H1 (cell line): ENCODE measurements around the gene MAGI1. TPM values are rescaled to one million over a fixed set of nuclear protein-coding genes. Genes with fewer than 3 reads are reported as not detected.

Experiments used
- CTCF ChIA-PET: fragments of 300-600 bp; sonication (Branson Sonifier 250); formaldehyde crosslinking; loops from one replicate; lab custom pipeline; 2021; ENCODE audit not compliant: partially characterized antibody; lab: Charles Lee
- POLR2A ChIA-PET: fragments of 300-600 bp; sonication (Branson Sonifier 250); formaldehyde crosslinking; loops from one replicate; lab custom pipeline; 2021; ENCODE audit warnings: inconsistent platforms; ENCODE audit not compliant: partially characterized antibody; lab: Charles Lee
- DNase-seq, 2 experiments: peaks; one replicate each; pipeline versions ENCODE4 v3.0.0 to v3.0.0-alpha.2; 2010 to 2022; ENCODE audit warnings: low spot score in 2 of 2, low read depth in 1 of 2, mixed read lengths in 1 of 2
- FAIRE-seq: peaks from 2 replicates; lab custom pipeline; 2011; peaks lifted over from hg19 to GRCh38; lab: Jason Lieb, UNC
- H2AFZ ChIP-seq: 2 replicates; pipeline ENCODE4 v1.8.1; 2012; ENCODE audit warnings: low read length, inconsistent platforms
- H2AK5ac ChIP-seq: 2 replicates; pipeline ENCODE4 v1.6.1; 2013; ENCODE audit warnings: low read depth, low read length
- H2BK120ac ChIP-seq: replicated peaks from 2 replicates; pipeline ENCODE3; 2013; ENCODE audit warnings: low read depth, low read length, inconsistent platforms
- H2BK12ac ChIP-seq: 2 replicates; pipeline ENCODE4 v1.6.1; 2013; ENCODE audit warnings: low read depth, low read length
- H2BK15ac ChIP-seq: 2 replicates; pipeline ENCODE4 v1.6.1; 2013; ENCODE audit warnings: low read length
- H2BK20ac ChIP-seq: 2 replicates; pipeline ENCODE4 v1.6.1; 2013; ENCODE audit warnings: low read length
- H2BK5ac ChIP-seq: 2 replicates; pipeline ENCODE4 v1.6.1; 2013; ENCODE audit warnings: low read depth, low read length
- H3K14ac ChIP-seq: 2 replicates; pipeline ENCODE4 v1.6.1; 2013; ENCODE audit warnings: inconsistent platforms; ENCODE audit not compliant: insufficient read length
- H3K18ac ChIP-seq: 2 replicates; pipeline ENCODE4 v1.6.1; 2013; ENCODE audit warnings: low read length; ENCODE audit errors: extremely low read depth
- H3K23ac ChIP-seq: 2 replicates; pipeline ENCODE4 v1.6.1; 2013; ENCODE audit warnings: inconsistent platforms; ENCODE audit not compliant: insufficient read length
- H3K23me2 ChIP-seq: 2 replicates; pipeline ENCODE4 v1.6.1; 2013; ENCODE audit warnings: low read depth, low read length
- H3K27ac ChIP-seq: 2 replicates; pipeline ENCODE4 v1.6.1; 2011; ENCODE audit warnings: low read depth, low read length, inconsistent platforms
- H3K27me3 ChIP-seq, 4 experiments: replicated peaks in 1 of 4; 1 replicate in 1 of 4; 2 replicates in 3 of 4; pipeline versions ENCODE4 v1.6.1 to v1.8.1; 2011 to 2013; ENCODE audit warnings: low read length in 3 of 4, mild to moderate bottlenecking in 3 of 4, inconsistent platforms in 2 of 4, mixed read lengths in 2 of 4, moderate library complexity in 1 of 4; ENCODE audit not compliant: control insufficient read depth in 3 of 4, insufficient read depth in 3 of 4; ENCODE audit errors: extremely low read depth in 1 of 4
- H3K36me3 ChIP-seq, 4 experiments: 2 replicates each; pipeline versions ENCODE4 v1.6.1 to v1.8.1; 2011 to 2013; ENCODE audit warnings: mild to moderate bottlenecking in 4 of 4, low read length in 3 of 4, moderate library complexity in 2 of 4, control low read depth in 1 of 4, inconsistent platforms in 1 of 4; ENCODE audit not compliant: insufficient read depth in 4 of 4, control insufficient read depth in 2 of 4
- H3K4ac ChIP-seq: replicated peaks from 2 replicates; pipeline ENCODE3; 2013; ENCODE audit warnings: low read length, low read depth, mixed read lengths, inconsistent platforms; ENCODE audit not compliant: insufficient read length
- H3K4me1 ChIP-seq, 4 experiments: replicated peaks in 1 of 4; 1 replicate in 1 of 4; 2 replicates in 3 of 4; pipeline versions ENCODE4 v1.6.1 to v1.8.1; 2011 to 2013; ENCODE audit warnings: low read length in 3 of 4, inconsistent platforms in 2 of 4, mixed read lengths in 1 of 4; ENCODE audit not compliant: insufficient read depth in 4 of 4, control insufficient read depth in 3 of 4
- H3K4me2 ChIP-seq, 2 experiments: 2 replicates each; pipeline versions ENCODE4 v1.6.1 to v1.8.1; 2011 to 2013; ENCODE audit warnings: low read depth in 2 of 2, low read length in 2 of 2, control low read depth in 1 of 2, inconsistent platforms in 1 of 2, mild to moderate bottlenecking in 1 of 2; ENCODE audit not compliant: insufficient read depth in 1 of 2
- H3K4me3 ChIP-seq, 4 experiments: fragments of 200-600, 300-600 bp in 1 of 4; sonication (generic), shearing (Covaris generic), sonication (Bioruptor Twin) in 1 of 4; 2 replicates each; pipeline versions ENCODE4 v1.5.1 to v1.8.1; 2011 to 2016; ENCODE audit warnings: low read length in 4 of 4, low read depth in 3 of 4, control low read depth in 2 of 4, inconsistent platforms in 2 of 4, mild to moderate bottlenecking in 2 of 4, mixed read lengths in 1 of 4, moderate library complexity in 1 of 4; ENCODE audit not compliant: insufficient read depth in 2 of 4; ENCODE audit errors: extremely low read depth in 1 of 4
- H3K56ac ChIP-seq: replicated peaks from 2 replicates; pipeline ENCODE3; 2013; ENCODE audit warnings: low read depth, mild to moderate bottlenecking, mixed read lengths, low read length, inconsistent platforms; ENCODE audit not compliant: insufficient read length
- H3K79me1 ChIP-seq: 2 replicates; pipeline ENCODE4 v1.6.1; 2013; ENCODE audit warnings: low read depth, low read length, control low read depth
- H3K79me2 ChIP-seq, 2 experiments: 2 replicates each; pipeline versions ENCODE4 v1.6.1 to v1.8.1; 2012 to 2013; ENCODE audit warnings: low read length in 2 of 2, mild to moderate bottlenecking in 2 of 2, inconsistent platforms in 1 of 2; ENCODE audit not compliant: insufficient read depth in 2 of 2, control insufficient read depth in 1 of 2
- H3K9ac ChIP-seq, 4 experiments: replicated peaks in 1 of 4; 1 replicate in 1 of 4; 2 replicates in 3 of 4; pipeline versions ENCODE4 v1.6.1 to v1.8.1; 2011 to 2013; ENCODE audit warnings: low read depth in 3 of 4, low read length in 3 of 4, control low read depth in 2 of 4, mild to moderate bottlenecking in 2 of 4, moderate library complexity in 2 of 4, inconsistent platforms in 1 of 4; ENCODE audit errors: extremely low read depth in 1 of 4
- H3K9me3 ChIP-seq, 2 experiments: 2 replicates each; pipeline versions ENCODE4 v1.6.1 to v1.8.1; 2012 to 2013; ENCODE audit warnings: mild to moderate bottlenecking in 2 of 2, moderate library complexity in 2 of 2, control low read depth in 1 of 2, inconsistent platforms in 1 of 2, low read depth in 1 of 2, low read length in 1 of 2, mixed read lengths in 1 of 2; ENCODE audit not compliant: insufficient read depth in 2 of 2
- H4K20me1 ChIP-seq, 2 experiments: replicated peaks in 1 of 2; 2 replicates each; pipeline versions ENCODE3 to v1.8.1; 2011 to 2013; ENCODE audit warnings: inconsistent platforms in 2 of 2, low read length in 2 of 2, mild to moderate bottlenecking in 1 of 2; ENCODE audit not compliant: insufficient read depth in 2 of 2, control insufficient read depth in 1 of 2
- H4K5ac ChIP-seq: 2 replicates; pipeline ENCODE4 v1.6.1; 2013; ENCODE audit warnings: low read length, low read depth, mixed read lengths, inconsistent platforms; ENCODE audit not compliant: insufficient read length
- H4K8ac ChIP-seq: 2 replicates; pipeline ENCODE4 v1.8.0; 2013; ENCODE audit warnings: mild to moderate bottlenecking, moderate library complexity, low read length, inconsistent platforms; ENCODE audit not compliant: insufficient read depth; ENCODE audit errors: extremely low read depth
- H4K91ac ChIP-seq: replicated peaks from 2 replicates; pipeline ENCODE3; 2013; ENCODE audit warnings: low read length, mixed read lengths, inconsistent platforms; ENCODE audit not compliant: insufficient read length
- ASH2L ChIP-seq: fragments of 200-600, 300-600 bp; sonication (generic); IDR thresholded peaks from one replicate; pipeline ENCODE4 v1.7.1; 2017; ENCODE audit warnings: low read length
- BCL11A ChIP-seq, 2 experiments: IDR thresholded peaks; one replicate each; pipeline ENCODE4 v1.6.1; 2011; ENCODE audit warnings: low read depth in 2 of 2, low read length in 2 of 2, mild to moderate bottlenecking in 2 of 2
- CEBPB ChIP-seq: IDR thresholded peaks from 2 replicates; pipeline ENCODE4 v1.6.1; 2012; ENCODE audit warnings: low read depth, low read length
- CTCF ChIP-seq, 3 experiments: IDR thresholded peaks; 1 replicate in 2 of 3; 2 replicates in 1 of 3; pipeline versions ENCODE4 v1.5.1 to v1.6.1; 2011; ENCODE audit warnings: low read length in 3 of 3, mild to moderate bottlenecking in 3 of 3, inconsistent platforms in 2 of 3, low read depth in 1 of 3, moderate library complexity in 1 of 3; ENCODE audit not compliant: insufficient read depth in 1 of 3; ENCODE audit errors: control extremely low read depth in 1 of 3
- KDM1A ChIP-seq: fragments of 200-600, 300-600 bp; sonication (generic); IDR thresholded peaks from 2 replicates; pipeline ENCODE4 v1.7.1; 2016; ENCODE audit warnings: mild to moderate bottlenecking, low read length, borderline replicate concordance
- NANOG ChIP-seq: IDR thresholded peaks from 2 replicates; pipeline ENCODE4 v1.6.1; 2011; ENCODE audit warnings: low read length, low read depth, mild to moderate bottlenecking, inconsistent platforms; ENCODE audit not compliant: insufficient read depth, poor library complexity, severe bottlenecking
- NRF1 ChIP-seq: IDR thresholded peaks from 2 replicates; pipeline ENCODE4 v1.6.1; 2011; ENCODE audit warnings: mild to moderate bottlenecking, low read depth, low read length, improper control_type of control experiment
- PHF8 ChIP-seq: fragments of 200-600 bp; sonication (generic); conservative IDR thresholded peaks from 2 replicates; pipeline ENCODE4 v1.7.1; 2012; ENCODE audit warnings: low read depth, mild to moderate bottlenecking, inconsistent platforms, low read length, moderate library complexity
- RXRA ChIP-seq: IDR thresholded peaks from 2 replicates; pipeline ENCODE4 v1.6.1; 2011; ENCODE audit warnings: low read depth, mild to moderate bottlenecking, low read length, moderate library complexity; ENCODE audit not compliant: insufficient read depth
- SAP30 ChIP-seq: fragments of 300-600 bp; sonication (generic); IDR thresholded peaks from 2 replicates; pipeline ENCODE4 v1.7.1; 2012; ENCODE audit warnings: low read length, moderate library complexity, mild to moderate bottlenecking, inconsistent platforms; ENCODE audit not compliant: insufficient read depth, insufficient replicate concordance
- YY1 ChIP-seq: IDR thresholded peaks from 2 replicates; pipeline ENCODE4 v1.6.1; 2011; ENCODE audit warnings: low read depth, mild to moderate bottlenecking, low read length
- WGBS, 2 experiments: shearing (Covaris generic) in 1 of 2; methylation state at CpG; one replicate each; pipeline versions ENCODE4 v1.1.6 to v1.1.7; 2013 to 2015; ENCODE audit warnings: low lambda C conversion rate in 2 of 2, mixed read lengths in 2 of 2, inconsistent platforms in 1 of 2, low coverage in 1 of 2, missing lambda C conversion rate in 1 of 2; ENCODE audit not compliant: insufficient replicate concordance in 2 of 2, insufficient coverage in 1 of 2, insufficient read length in 1 of 2; ENCODE audit errors: extremely low coverage in 1 of 2, missing lambda C conversion rate in 1 of 2; 5-methylcytosine and 5-hydroxymethylcytosine counted together
- polyA plus RNA-seq, 7 experiments: library from polyadenylated mRNA; depleted of rRNA in 3 of 7; stranded (reverse) in 5 of 7; unstranded in 2 of 7; fragments of >200 nt in 5 of 7; fragments of 200-250 nt in 2 of 7; gene quantifications; 1 replicate in 5 of 7; 2 replicates in 1 of 7; 4 replicates in 1 of 7; pipeline versions ENCODE4 v1.2.1 to v1.2.3, GENCODE V29; 2011 to 2013; ENCODE audit warnings: missing spikeins in 2 of 7, mixed read lengths in 2 of 7
- total RNA-seq: library from RNA; stranded (reverse); fragmentation: NEBNext Ultra II Directional; extraction: Animal tissue kit (Norgen Biotek cat#: 25700); gene quantifications from 2 replicates; pipeline ENCODE4 v1.2.1, GENCODE V29; 2021

Gene MAGI1
- total and polyA plus RNA-seq, 2 of the 8 experiments (the other 6 are each of a cell fraction or from before 2014, with no cell fraction given), result 19.8 to 78.0 TPM

GRCh38 chr3:65564483-65564882 is 474.2 kb downstream of the MAGI1 start:
- H2BK5ac ChIP-seq, result no peak overlapping the region
- peaks cover 0 to 7% (median 0%) of the 10 kb centered on the region in 4 experiments; a peak in 2 of 7 replicates for H3K4me1 ChIP-seq
- H2BK20ac ChIP-seq, result no peak overlapping the region
- H3K9me3 ChIP-seq, result no peaks in the 10 kb centered on the region
- H3K18ac ChIP-seq, result no peak overlapping the region
- ChIA-PET CTCF (interaction anchor here (1.0 to 2.7 kb wide), 3 partner anchors 9 to 14 kb away, joined by 3 to 8 read pairs (median 3); no protein-coding TSS in a partner anchor), POLR2A (interaction anchor here (1.2 to 2.9 kb wide), 3 partner anchors 12 to 36 kb away, joined by 3 to 10 read pairs (median 8); no protein-coding TSS in a partner anchor)
- DNase-seq, result no peak
- H3K4ac ChIP-seq, result no peak overlapping the region
- no peak overlapping the region for H3K9ac ChIP-seq
- H3K56ac ChIP-seq, result no peak overlapping the region
- FAIRE-seq, result no peak
- no peak overlapping the region for H3K27ac ChIP-seq
- H3K4me3 ChIP-seq, result no peak overlapping the region
- no peaks in the 10 kb centered on the region for H3K27me3 ChIP-seq
- no peak overlapping the region for H3K23ac ChIP-seq
- H3K79me2 ChIP-seq, result peaks cover 0 to 83% of the 10 kb centered on the region in 2 experiments; a peak in 3 of 4 replicates
- H3K14ac ChIP-seq, result no peak overlapping the region
- no peak overlapping the region for H4K8ac ChIP-seq
- H4K91ac ChIP-seq, result no peak overlapping the region
- no peak overlapping the region for H2AFZ ChIP-seq
- H3K23me2 ChIP-seq, result no peaks in the 10 kb centered on the region; the same call in 1 of the 2 replicates
- no peak overlapping the region for H2BK12ac ChIP-seq
- no peak overlapping the region for H3K4me2 ChIP-seq
- WGBS, 2 experiments, result 97% methylated on average over 3 of the region's 3 CpGs; no CpG with 5 or more reads in 1 of the 2 experiments
- no peak overlapping the region for H2BK15ac ChIP-seq
- H3K36me3 ChIP-seq, result no peaks in the 10 kb centered on the region; a peak in 1 of 8 replicates
- peaks cover 1 to 2% of the 10 kb centered on the region in 2 experiments for H4K20me1 ChIP-seq
- H3K79me1 ChIP-seq, result peaks cover 4% of the 10 kb centered on the region
- H4K5ac ChIP-seq, result no peak overlapping the region
- H2BK120ac ChIP-seq, result no peak overlapping the region
- H2AK5ac ChIP-seq, result no peak overlapping the region
- no peak for TF ChIP-seq BCL11A (IDR thresholded peaks at IDR 0.05; ENCODE audit: low read depth in 2 of 2, low read length in 2 of 2)
- no peak for TF ChIP-seq CEBPB
- TF ChIP-seq ASH2L, result no peak
- TF ChIP-seq CTCF (IDR thresholded peaks at IDR 0.05; ENCODE audit: control extremely low read depth in 1 of 3, insufficient read depth in 1 of 3, low read depth in 1 of 3, low read length in 3 of 3), result no peak
- no peak for TF ChIP-seq PHF8
- no peak for TF ChIP-seq RXRA
- TF ChIP-seq SAP30, result no peak
- no peak for TF ChIP-seq NRF1
- no peak for TF ChIP-seq YY1
- TF ChIP-seq NANOG, result no peak
- TF ChIP-seq KDM1A, result no peak
